ENCODE results near the gene ABHD6.

- TF ChIP-seq CTCF (IDR thresholded peaks at IDR 0.05), result no peak
- TF ChIP-seq POLR2A (IDR thresholded peaks at IDR 0.05), result no peak
Measured at GRCh38 chr3:58291671-58292338, 54.2 kb downstream of the ABHD6 start.
